WTC11 (cell line): ENCODE data around the gene AVEN.

Experiments
- USF1 ChIP-seq: sonication (generic); formaldehyde crosslinking; IDR thresholded peaks from 2 replicates; pipeline ENCODE4 v1.8.0; 2022; ENCODE audit warnings: mild to moderate bottlenecking, missing genetic modification reagents
- USF2 ChIP-seq: sonication (generic); formaldehyde crosslinking; IDR thresholded peaks from 2 replicates; pipeline ENCODE4 v1.8.1; 2023; ENCODE audit warnings: mild to moderate bottlenecking, missing genetic modification reagents, moderate library complexity

- no peak for TF ChIP-seq USF2 (CRISPR knock-in tag)
- TF ChIP-seq USF1 (CRISPR knock-in tag), result no peak
Observed at GRCh38 chr15:33985287-33985686, 53.7 kb downstream of the AVEN start.
